Uterus (tissue), 2 donors: Measurements from ENCODE around the gene TSHZ1.

Experiments
- CTCF ChIP-seq, 4 experiments: fragments of 200-600 bp in 2 of 4; fragments of 450-650 bp in 2 of 4; sonication (generic) in 2 of 4; IDR thresholded peaks; one replicate each; pipeline ENCODE4 v1.5.1; 2016 to 2019; ENCODE audit warnings: antibody characterized with exemption in 4 of 4, mild to moderate bottlenecking in 2 of 4, moderate library complexity in 1 of 4
- POLR2A ChIP-seq, 2 donors: fragments of 450-650 bp; IDR thresholded peaks; one replicate each; pipeline ENCODE4 v1.6.1; 2016; ENCODE audit warnings: antibody characterized with exemption in 2 of 2, mild to moderate bottlenecking in 1 of 2, moderate library complexity in 1 of 2

DNA sequence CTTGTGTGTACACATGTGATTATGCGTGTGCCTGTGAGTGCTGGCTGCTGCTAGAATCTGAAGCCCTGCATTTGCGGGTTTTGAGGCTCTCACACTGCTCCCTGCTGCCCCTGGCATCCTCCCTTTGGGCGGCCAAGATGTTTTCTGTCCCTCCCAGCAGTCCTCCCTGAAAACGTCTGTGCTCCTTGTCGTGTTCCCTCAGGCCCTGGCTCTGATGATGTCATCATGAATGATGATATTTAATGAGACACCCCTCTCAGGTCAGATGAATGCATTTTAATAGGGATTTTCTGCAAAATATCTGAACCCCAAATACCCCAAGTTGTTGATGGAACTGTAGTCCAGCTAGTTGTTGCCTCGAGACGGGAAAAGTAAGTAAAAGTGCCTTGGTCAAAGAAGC lies 73.1 kb downstream of the TSHZ1 start:
- no peak for TF ChIP-seq CTCF (IDR thresholded peaks at IDR 0.05)
- TF ChIP-seq POLR2A (IDR thresholded peaks at IDR 0.05), result no peak
